MCF 10A (cell line): ENCODE results near the gene MSI2. TPM values are rescaled to one million over a fixed set of nuclear protein-coding genes. Genes with fewer than 3 reads are reported as not detected.

ENCODE experiments used
- BruUV-seq: library from RNA; stranded (reverse); fragments of 400-500 nt; replicated peaks from 2 replicates; lab custom pipeline; 2021; lab: Mats Ljungman, UMichigan
- CTCF ChIA-PET: fragments of 300-600 bp; sonication (Branson Sonifier 250); formaldehyde crosslinking; extraction: SDS; loops from one replicate; lab custom pipeline; 2021; ENCODE audit warnings: antibody characterized with exemption, inconsistent platforms; lab: Yijun Ruan, JAX
- POLR2A ChIA-PET: fragments of 300-600, 350-650 bp; sonication (Branson Sonifier 250); formaldehyde crosslinking; extraction: SDS; loops from one replicate; lab custom pipeline; 2020; ENCODE audit warnings: antibody characterized with exemption, inconsistent platforms; lab: Yijun Ruan, JAX
- DNase-seq: peaks from one replicate; pipeline ENCODE4 v3.0.0-alpha.2; 2018; ENCODE audit not compliant: unreplicated experiment
- H3K27ac Mint-ChIP-seq: one replicate; pipeline ENCODE4 v1.8.0; 2022; ENCODE audit warnings: mild to moderate bottlenecking, low read depth, mixed read lengths; ENCODE audit not compliant: unreplicated experiment
- H3K27me3 Mint-ChIP-seq: one replicate; pipeline ENCODE4 v1.8.0; 2022; ENCODE audit warnings: mixed read lengths; ENCODE audit not compliant: insufficient read depth, unreplicated experiment
- H3K36me3 Mint-ChIP-seq: one replicate; pipeline ENCODE4 v1.8.0; 2022; ENCODE audit warnings: mild to moderate bottlenecking, moderate library complexity, mixed read lengths; ENCODE audit not compliant: insufficient read depth, unreplicated experiment
- H3K4me1 Mint-ChIP-seq: one replicate; pipeline ENCODE4 v1.8.0; 2022; ENCODE audit warnings: mixed read lengths; ENCODE audit not compliant: insufficient read depth, unreplicated experiment
- H3K4me3 Mint-ChIP-seq: one replicate; pipeline ENCODE4 v1.8.0; 2022; ENCODE audit warnings: mild to moderate bottlenecking, moderate library complexity, mixed read lengths; ENCODE audit not compliant: unreplicated experiment
- H3K9me3 Mint-ChIP-seq: one replicate; pipeline ENCODE4 v1.8.0; 2022; ENCODE audit warnings: mixed read lengths; ENCODE audit not compliant: unreplicated experiment
- intact Hi-C: fragments of 100-400 bp; cut with micrococcal nuclease; formaldehyde crosslinking; loops from 2 replicates; pipeline ENCODE4 v1.14.1; 2022
- total RNA-seq: library from RNA; stranded (reverse); gene quantifications from 2 replicates; pipeline ENCODE4 v1.2.3, GENCODE V29; 2022
- TF ChIP-seq, protein P1 (sequence below): fragments of 200-600 bp; IDR thresholded peaks from one replicate; pipeline ENCODE4 v1.8.0; 2022; ENCODE audit warnings: antibody characterized with exemption, mild to moderate bottlenecking; ENCODE audit not compliant: unreplicated experiment

The MSI2 gene
- total RNA-seq, 1 experiment from 2014 or later = 60.6 TPM

DNA sequence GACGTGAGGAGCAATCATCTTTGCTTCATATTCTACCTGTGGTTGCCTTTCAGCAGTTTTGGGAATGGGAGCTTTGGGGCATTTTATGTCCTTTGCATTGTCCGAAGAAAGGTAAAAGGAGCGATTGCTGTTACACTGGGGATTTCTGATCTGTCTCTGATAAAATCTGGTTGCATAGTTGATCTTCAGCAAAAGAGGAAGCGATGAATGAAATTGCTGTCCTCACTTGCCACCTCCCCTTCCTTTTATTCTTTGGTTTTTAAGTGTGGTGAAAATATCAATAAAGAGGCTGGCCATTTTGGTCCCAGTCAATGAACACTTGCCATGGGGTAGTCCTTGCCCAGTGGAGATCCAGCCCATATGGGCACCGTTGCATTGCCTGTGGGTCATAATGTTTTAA is 236.8 kb downstream of the MSI2 start:
- Mint-ChIP-seq H3K4me1 (no peaks in the 10 kb centered on the region), H3K27ac (no peak overlapping the region), H3K4me3 (no peak overlapping the region), H3K36me3 (peaks cover 15% of the 10 kb centered on the region), H3K27me3 (no peaks in the 10 kb centered on the region), H3K9me3 (no peaks in the 10 kb centered on the region)
- POLR2A ChIA-PET = no interaction called here
- intact Hi-C loops = no loop called here
- CTCF ChIA-PET = no interaction called here
- TF ChIP-seq, protein P1, sequence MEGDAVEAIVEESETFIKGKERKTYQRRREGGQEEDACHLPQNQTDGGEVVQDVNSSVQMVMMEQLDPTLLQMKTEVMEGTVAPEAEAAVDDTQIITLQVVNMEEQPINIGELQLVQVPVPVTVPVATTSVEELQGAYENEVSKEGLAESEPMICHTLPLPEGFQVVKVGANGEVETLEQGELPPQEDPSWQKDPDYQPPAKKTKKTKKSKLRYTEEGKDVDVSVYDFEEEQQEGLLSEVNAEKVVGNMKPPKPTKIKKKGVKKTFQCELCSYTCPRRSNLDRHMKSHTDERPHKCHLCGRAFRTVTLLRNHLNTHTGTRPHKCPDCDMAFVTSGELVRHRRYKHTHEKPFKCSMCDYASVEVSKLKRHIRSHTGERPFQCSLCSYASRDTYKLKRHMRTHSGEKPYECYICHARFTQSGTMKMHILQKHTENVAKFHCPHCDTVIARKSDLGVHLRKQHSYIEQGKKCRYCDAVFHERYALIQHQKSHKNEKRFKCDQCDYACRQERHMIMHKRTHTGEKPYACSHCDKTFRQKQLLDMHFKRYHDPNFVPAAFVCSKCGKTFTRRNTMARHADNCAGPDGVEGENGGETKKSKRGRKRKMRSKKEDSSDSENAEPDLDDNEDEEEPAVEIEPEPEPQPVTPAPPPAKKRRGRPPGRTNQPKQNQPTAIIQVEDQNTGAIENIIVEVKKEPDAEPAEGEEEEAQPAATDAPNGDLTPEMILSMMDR = no peak
- no TSS peak for BruUV-seq
- no peak for DNase-seq

DNA sequence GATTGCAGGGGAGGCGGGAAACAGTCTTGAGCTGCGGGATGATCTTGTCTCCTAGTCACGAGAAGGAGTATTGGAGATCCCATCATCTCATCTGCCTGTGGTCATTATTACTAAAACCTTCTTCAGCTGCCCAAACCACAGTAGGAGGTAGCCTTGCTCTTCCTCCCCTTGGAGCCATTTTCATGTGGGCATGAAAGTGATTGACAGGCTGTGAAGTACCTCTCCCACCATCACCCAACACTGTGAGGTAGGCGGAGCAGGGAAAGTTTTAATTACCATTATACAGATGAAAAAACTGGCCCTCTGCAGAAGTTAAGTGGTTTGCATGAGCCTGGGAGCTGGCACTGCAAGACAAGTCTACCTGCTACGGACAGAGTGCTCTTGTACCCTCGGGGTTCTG is 237.3 kb downstream of the MSI2 start:
- no peaks in the 10 kb centered on the region for H3K9me3 Mint-ChIP-seq
- H3K27ac Mint-ChIP-seq = no peak overlapping the region
- TF ChIP-seq, protein P1 = no peak
- ChIA-PET CTCF (no interaction called here), POLR2A (interaction anchor here (0.9 kb wide), 1 partner anchor 16 kb away, joined by 3 read pairs; no protein-coding TSS in a partner anchor)
- no peak overlapping the region for H3K4me3 Mint-ChIP-seq
- H3K36me3 Mint-ChIP-seq = peaks cover 18% of the 10 kb centered on the region
- DNase-seq = no peak
- H3K27me3 Mint-ChIP-seq = no peaks in the 10 kb centered on the region
- intact Hi-C loops = no loop called here
- no TSS peak for BruUV-seq
- H3K4me1 Mint-ChIP-seq = no peaks in the 10 kb centered on the region

DNA sequence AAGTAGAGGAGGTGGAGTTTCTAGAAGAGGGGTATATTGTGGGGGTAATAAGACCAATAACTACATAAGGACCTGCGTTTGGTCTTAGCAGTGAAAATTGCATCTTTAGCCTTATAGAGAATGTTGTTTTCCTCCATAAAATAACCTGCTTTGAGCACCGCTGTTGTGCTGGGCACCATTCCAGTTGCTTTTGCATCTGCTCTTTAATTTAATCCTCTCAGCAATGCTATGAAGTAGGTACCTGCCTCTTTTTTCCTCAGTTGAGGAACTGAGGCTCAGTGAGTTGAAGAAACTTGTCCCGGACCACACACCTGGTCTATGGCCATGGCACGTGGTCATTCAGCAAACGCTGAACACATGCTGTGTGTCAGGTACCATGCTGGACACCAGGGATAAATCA is 238.1 kb downstream of the MSI2 start:
- TF ChIP-seq, protein P1 = no peak
- DNase-seq = no peak
- peaks cover 14% of the 10 kb centered on the region for H3K36me3 Mint-ChIP-seq
- CTCF ChIA-PET = no interaction called here
- no TSS peak for BruUV-seq
- POLR2A ChIA-PET = interaction anchor here (0.9 kb wide), 1 partner anchor 17 kb away, joined by 3 read pairs; no protein-coding TSS in a partner anchor
- H3K4me1 Mint-ChIP-seq = no peaks in the 10 kb centered on the region
- H3K9me3 Mint-ChIP-seq = no peaks in the 10 kb centered on the region
- no peaks in the 10 kb centered on the region for H3K27me3 Mint-ChIP-seq
- H3K27ac Mint-ChIP-seq = no peak overlapping the region
- no peak overlapping the region for H3K4me3 Mint-ChIP-seq
- intact Hi-C loops = no loop called here

DNA sequence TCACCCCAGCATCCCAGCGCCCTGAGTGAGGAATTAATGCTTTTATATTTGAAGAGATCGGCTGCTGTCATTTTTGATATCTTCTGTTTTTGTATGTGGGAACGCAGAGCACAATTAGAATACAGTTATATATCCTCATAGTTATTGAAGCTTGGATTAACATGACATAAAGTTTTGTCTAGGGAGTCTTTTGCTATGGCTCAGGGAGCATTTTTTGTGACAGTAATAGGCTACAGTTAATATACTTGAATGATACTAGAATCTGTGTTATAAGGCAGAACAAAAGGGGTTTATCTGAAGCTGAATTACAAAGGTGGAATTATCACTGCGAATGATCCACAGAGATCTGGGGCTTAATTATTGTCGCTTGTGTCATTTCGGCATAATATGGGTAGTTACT is 239.4 kb downstream of the MSI2 start:
- ChIA-PET POLR2A (no interaction called here), CTCF (no interaction called here)
- Mint-ChIP-seq H3K36me3 (peaks cover 14% of the 10 kb centered on the region), H3K27ac (no peak overlapping the region), H3K4me3 (no peak overlapping the region), H3K9me3 (no peaks in the 10 kb centered on the region), H3K27me3 (no peaks in the 10 kb centered on the region), H3K4me1 (no peaks in the 10 kb centered on the region)
- intact Hi-C loops = no loop called here
- TF ChIP-seq, protein P1 = no peak
- no peak for DNase-seq
- BruUV-seq = no TSS peak
